DMS53 treated with DMSO at 0.1 percent for 48 hours (cell line): Measurements from ENCODE around the gene PFDN6.
"Not testable (repeated sequence)": the region's sequence is repeated elsewhere in the genome, so short reads cannot be mapped to it uniquely, and the experiment has no call there.

Source experiments
- DNase-seq: peaks from one replicate; lab custom pipeline; 2025; ENCODE audit not compliant: unreplicated experiment; lab: John Stamatoyannopoulos, UW

PFDN6 gene

GRCh38 chr6:33273129-33273923, 16.1 kb upstream of the PFDN6 start:
- DNase-seq = no peak

- DNase-seq = no peak
Observed at GRCh38 chr6:33273924-33274902, 15.2 kb upstream of the PFDN6 start.

GRCh38 chr6:33275795-33276580, 13.4 kb upstream of the PFDN6 start:
- DNase-seq = not testable (repeated sequence)

- no peak for DNase-seq
Observed at GRCh38 chr6:33276581-33276863, 12.9 kb upstream of the PFDN6 start.

GRCh38 chr6:33276864-33277662, 12.3 kb upstream of the PFDN6 start, which contains the start of gene B3GALT4:
Gene B3GALT4, plus strand, starts transcription at chr6:33277123. Its CDS starts 297 bp downstream, at chr6:33277420.
- peak; percentile 84 for DNase-seq

- DNase-seq = no peak
Observed at GRCh38 chr6:33277663-33278391, 11.6 kb upstream of the PFDN6 start.

- DNase-seq = no peak
Observed at GRCh38 chr6:33278392-33278741, 11.0 kb upstream of the PFDN6 start.

- DNase-seq = no peak
Observed at GRCh38 chr6:33278810-33279209, 10.6 kb upstream of the PFDN6 start.

- DNase-seq = no peak
Observed at GRCh38 chr6:33279257-33279695, 10.1 kb upstream of the PFDN6 start.

- DNase-seq = peak; percentile 47
Observed at GRCh38 chr6:33279971-33280511, 9.4 kb upstream of the PFDN6 start.

GRCh38 chr6:33280539-33280938, 8.9 kb upstream of the PFDN6 start:
- no peak for DNase-seq

- not testable (repeated sequence) for DNase-seq
Observed at GRCh38 chr6:33285214-33285613, 4.2 kb upstream of the PFDN6 start.

GRCh38 chr6:33286946-33287914, 2.2 kb upstream of the PFDN6 start:
- no peak for DNase-seq

- no peak for DNase-seq
Observed at GRCh38 chr6:33288141-33288920, 1.1 kb upstream of the PFDN6 start.

GRCh38 chr6:33289784-33290315, 449 bp downstream of the PFDN6 start:
- DNase-seq = no peak

- no peak for DNase-seq
Observed at GRCh38 chr6:33290459-33290858, 1.1 kb downstream of the PFDN6 start.

- DNase-seq = no peak
Observed at GRCh38 chr6:33292996-33293682, 3.7 kb downstream of the PFDN6 start.
